LNCaP clone FGC (cell line): Measurements from ENCODE around the gene ATP1B1.
"Not testable (repeated sequence)": the region's sequence is repeated elsewhere in the genome, so short reads cannot be mapped to it uniquely, and the experiment has no call there.

ENCODE experiments used
- DNase-seq: peaks from one replicate; pipeline ENCODE4 v3.0.0-alpha.2; 2011; ENCODE audit warnings: low read depth
- H3K4me3 ChIP-seq: 2 replicates; pipeline ENCODE4 v1.5.1; 2011; ENCODE audit warnings: mild to moderate bottlenecking, low read depth, low read length, control low read depth
- TF ChIP-seq, protein P1 (sequence below): IDR thresholded peaks from 2 replicates; pipeline ENCODE4 v1.5.1; 2012; ENCODE audit warnings: mild to moderate bottlenecking; ENCODE audit not compliant: control insufficient read depth, insufficient read depth; ENCODE audit errors: extremely low read depth

The ATP1B1 gene

DNA sequence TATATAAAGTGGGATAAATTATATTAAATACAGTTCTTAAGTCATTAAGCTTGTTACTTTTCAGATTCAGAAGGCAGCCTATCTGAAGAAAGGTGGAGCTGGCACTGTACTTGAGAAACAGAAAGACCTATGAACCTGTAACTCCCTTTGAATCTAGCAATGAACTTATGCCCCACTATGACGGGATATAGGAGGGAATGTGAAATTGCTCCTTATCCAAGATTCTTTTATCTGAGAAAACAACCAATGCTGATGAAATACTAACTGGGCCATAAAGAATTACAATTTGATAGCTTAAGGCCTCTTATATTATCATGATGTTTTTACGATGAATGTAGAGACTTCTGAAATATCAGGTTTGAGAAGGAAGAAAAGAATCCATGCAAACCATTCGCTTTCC lies 50.1 kb downstream of the ATP1B1 start:
- TF ChIP-seq, protein P1, sequence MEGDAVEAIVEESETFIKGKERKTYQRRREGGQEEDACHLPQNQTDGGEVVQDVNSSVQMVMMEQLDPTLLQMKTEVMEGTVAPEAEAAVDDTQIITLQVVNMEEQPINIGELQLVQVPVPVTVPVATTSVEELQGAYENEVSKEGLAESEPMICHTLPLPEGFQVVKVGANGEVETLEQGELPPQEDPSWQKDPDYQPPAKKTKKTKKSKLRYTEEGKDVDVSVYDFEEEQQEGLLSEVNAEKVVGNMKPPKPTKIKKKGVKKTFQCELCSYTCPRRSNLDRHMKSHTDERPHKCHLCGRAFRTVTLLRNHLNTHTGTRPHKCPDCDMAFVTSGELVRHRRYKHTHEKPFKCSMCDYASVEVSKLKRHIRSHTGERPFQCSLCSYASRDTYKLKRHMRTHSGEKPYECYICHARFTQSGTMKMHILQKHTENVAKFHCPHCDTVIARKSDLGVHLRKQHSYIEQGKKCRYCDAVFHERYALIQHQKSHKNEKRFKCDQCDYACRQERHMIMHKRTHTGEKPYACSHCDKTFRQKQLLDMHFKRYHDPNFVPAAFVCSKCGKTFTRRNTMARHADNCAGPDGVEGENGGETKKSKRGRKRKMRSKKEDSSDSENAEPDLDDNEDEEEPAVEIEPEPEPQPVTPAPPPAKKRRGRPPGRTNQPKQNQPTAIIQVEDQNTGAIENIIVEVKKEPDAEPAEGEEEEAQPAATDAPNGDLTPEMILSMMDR = no peak
- H3K4me3 ChIP-seq = no peak overlapping the region
- no peak for DNase-seq

DNA sequence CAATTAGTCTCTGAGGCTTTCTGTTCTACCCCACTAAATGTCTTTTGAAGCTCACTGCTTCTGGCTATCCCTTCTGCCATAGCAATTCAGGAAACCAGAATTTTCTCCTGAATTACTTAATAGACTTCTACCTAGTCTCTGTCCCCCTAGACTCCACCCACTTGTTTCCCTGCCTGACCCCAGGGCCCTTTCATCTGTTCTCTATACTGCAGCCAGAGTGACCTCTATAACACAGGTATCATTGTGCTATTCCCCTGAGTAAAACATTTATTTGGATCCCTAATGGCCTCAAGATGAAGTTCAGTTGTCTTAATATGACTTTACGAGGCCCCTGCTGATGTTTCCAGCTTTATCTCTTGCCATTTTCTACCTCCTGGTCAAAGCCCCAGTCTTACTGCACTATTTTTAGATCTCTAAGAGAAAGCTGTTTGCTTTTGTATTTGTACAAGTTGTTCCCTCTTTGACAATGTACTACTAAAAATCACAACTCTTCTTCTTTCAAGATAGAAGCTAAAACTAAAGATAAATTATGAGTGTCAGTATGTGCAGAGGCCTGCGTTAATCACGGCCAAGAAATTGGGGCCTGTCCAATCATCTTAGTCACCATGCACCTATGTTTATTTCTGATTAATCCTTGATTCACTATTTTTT lies 54.5 kb downstream of the ATP1B1 start:
- TF ChIP-seq, protein P1 = no peak
- DNase-seq = no peak
- no peak overlapping the region for H3K4me3 ChIP-seq

DNA sequence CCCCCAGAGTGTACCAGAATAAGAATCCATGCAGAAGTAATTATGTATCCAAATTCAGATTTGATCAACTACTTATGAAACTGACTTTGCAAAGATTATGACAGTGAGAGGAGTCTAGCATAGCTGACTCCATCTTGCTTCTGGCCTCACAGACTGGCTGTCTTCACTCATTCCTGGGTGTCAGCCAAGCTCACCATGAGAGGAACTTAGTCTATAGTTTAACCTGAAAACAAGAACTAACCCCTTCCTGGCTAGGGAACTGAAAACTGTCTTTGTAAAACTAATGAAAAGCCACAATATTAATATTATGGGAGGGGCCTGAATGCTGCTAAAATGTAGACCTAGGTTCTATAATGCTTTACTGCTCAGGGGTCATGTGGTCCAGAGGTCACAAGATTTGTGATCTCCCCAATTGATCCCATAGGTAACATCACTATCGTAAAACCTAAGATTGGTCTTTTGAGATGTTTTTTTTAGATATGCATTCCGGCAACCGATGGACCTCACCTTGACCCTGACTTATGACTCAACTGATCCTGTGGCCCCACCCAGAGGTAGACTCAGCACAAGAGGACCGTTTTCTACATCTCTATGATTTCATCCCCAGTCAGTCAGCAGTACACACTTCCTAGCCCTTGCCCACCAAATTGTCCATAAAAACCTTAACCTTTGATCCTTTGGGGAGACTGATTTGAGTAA lies 55.2 kb downstream of the ATP1B1 start:
- TF ChIP-seq, protein P1 = no peak
- H3K4me3 ChIP-seq = no peak overlapping the region
- DNase-seq = no peak

DNA sequence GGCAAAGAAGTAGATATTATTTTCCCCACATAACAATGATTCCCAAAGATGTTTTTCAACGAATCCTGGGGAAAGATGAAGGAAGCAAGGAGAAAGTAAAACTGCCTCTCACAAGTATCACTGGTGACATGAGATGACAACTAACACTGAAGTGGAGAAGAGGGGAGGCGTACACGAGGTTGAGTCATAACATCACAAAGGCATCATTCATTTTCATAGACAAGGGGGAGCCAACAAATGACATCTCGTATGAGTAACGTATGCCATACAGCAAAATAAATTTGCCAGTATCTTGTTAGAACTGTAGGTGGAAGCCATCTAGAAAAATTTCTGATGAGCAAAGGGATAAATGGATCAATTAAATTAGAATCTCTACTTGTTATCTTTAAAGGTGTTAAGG lies 56.6 kb downstream of the ATP1B1 start:
- no peak for DNase-seq
- TF ChIP-seq, protein P1 = no peak
- H3K4me3 ChIP-seq = no peak overlapping the region

DNA sequence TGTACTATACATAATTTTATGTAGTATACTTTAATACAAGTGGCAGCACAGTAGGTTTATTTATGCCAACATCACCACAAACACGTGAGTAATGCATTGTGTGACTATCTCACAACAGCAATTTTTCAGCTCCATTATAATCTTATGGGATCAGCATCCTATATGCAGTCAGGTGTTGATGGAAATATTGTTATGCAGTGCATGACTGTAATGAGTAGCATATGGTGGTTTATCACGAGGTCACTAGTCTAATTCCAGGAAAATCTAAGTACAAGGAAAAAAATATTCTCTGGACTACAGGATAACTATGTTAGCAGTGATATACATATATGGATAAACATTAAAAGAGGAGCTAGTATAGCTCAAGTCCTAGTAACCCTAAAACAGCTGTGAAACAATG lies 69.0 kb downstream of the ATP1B1 start:
- no peak for DNase-seq
- no peak overlapping the region for H3K4me3 ChIP-seq
- TF ChIP-seq, protein P1 = no peak

DNA sequence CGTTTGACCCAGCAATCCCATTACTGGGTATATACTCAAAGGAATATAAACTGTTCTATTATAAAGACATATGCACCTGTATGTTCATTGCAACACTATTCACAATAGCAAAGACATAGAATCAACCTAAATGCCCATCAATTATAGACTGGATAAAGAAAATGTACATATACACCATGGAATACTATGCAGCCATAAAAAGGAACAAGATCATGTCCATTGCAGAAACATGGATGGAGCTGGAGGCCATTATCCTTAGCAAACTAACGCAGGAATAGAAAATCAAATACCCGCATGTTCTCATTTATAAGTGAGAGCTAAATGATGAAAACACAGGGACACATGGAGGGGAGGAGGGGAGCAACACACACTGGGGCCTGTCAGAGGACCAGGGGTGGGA lies 72.9 kb downstream of the ATP1B1 start:
- not testable (repeated sequence) for DNase-seq, H3K4me3 ChIP-seq

DNA sequence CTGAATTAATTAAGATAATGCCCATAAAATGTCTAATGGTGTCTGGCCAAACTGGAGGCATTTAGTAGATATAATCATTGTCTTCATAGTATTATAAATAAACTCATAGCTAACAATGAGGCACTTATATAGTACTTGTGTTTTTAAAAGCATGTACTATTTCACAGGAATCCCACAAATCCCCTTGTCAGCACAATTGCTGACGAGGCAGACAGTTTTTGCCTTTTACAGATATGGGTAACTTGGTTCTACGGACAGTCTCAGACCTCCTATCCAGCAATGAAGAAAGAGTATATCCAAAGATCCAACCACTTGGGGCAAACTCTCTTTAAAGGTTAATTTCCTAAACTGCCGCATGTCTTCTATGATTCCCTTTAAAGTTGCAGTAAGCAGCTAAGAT lies 73.7 kb downstream of the ATP1B1 start:
- TF ChIP-seq, protein P1 = no peak
- no peak for DNase-seq
- H3K4me3 ChIP-seq = no peak overlapping the region
